PC-9 (cell line): ENCODE data around the gene EIF4G3.
"Not testable (repeated sequence)": the region's sequence is repeated elsewhere in the genome, so short reads cannot be mapped to it uniquely, and the experiment has no call there.

Experiments
- EZH2 ChIP-seq: fragments of 200-600 bp; sonication (generic); IDR thresholded peaks from 2 replicates; pipeline ENCODE4 v1.8.0; 2017; ENCODE audit warnings: antibody characterized with exemption, low read depth
- TF ChIP-seq, protein P1 (sequence below): fragments of 200-600 bp; sonication (generic); conservative IDR thresholded peaks from 2 replicates; pipeline ENCODE4 v1.6.1; 2017; ENCODE audit warnings: mixed run types, antibody characterized with exemption, mild to moderate bottlenecking, moderate library complexity

DNA sequence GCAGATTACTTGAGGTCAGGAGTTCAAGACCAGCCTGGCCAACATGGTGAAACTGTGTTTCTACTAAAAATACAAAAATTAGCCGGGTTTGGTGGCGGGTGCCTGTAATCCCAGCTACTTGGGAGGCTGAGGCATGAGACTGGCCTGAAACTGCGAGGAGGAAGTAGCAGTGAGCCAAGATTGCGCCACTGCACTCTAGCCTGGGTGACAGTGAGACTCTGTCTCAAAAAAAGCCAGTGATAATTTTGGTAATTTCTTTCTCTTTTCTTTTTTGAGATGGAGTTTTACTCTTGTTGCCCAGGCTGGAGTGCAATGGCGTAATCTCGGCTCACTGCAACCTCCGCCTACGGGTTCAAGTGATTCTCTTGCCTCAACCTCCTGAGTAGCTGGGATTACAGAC, 324.9 kb downstream of the EIF4G3 start:
- TF ChIP-seq, protein P1, sequence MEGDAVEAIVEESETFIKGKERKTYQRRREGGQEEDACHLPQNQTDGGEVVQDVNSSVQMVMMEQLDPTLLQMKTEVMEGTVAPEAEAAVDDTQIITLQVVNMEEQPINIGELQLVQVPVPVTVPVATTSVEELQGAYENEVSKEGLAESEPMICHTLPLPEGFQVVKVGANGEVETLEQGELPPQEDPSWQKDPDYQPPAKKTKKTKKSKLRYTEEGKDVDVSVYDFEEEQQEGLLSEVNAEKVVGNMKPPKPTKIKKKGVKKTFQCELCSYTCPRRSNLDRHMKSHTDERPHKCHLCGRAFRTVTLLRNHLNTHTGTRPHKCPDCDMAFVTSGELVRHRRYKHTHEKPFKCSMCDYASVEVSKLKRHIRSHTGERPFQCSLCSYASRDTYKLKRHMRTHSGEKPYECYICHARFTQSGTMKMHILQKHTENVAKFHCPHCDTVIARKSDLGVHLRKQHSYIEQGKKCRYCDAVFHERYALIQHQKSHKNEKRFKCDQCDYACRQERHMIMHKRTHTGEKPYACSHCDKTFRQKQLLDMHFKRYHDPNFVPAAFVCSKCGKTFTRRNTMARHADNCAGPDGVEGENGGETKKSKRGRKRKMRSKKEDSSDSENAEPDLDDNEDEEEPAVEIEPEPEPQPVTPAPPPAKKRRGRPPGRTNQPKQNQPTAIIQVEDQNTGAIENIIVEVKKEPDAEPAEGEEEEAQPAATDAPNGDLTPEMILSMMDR, result not testable (repeated sequence)
- TF ChIP-seq EZH2, result not testable (repeated sequence)
